Measurements from ENCODE around the gene ISG15.
A peak's percentile ranks its signal among the peaks of the same experiment; 100 is the strongest.
"Not testable (repeated sequence)": the region's sequence is repeated elsewhere in the genome, so short reads cannot be mapped to it uniquely, and the experiment has no call there.

ISG15 gene

DNA sequence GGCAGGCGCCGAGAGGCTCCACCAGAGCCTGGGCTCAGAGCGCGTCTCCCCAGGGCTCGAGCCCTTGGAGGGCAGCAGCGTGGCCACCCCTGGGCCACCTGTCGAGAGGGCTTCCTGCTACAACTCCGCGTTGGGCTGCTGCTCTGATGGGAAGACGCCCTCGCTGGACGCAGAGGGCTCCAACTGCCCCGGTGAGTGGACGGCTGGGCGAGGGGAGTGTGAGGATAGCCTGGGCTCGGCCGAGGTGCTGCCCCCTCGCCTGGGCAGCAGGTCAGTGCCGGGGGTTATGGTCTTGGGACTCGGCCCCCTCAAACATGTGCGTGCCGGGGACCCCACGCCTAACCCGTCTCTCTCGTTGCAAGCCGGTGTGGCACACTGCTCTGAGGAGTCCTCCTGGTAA lies 33.5 kb downstream of the ISG15 start:
- DNase-seq (ENCODE audit: low spot score) = no peak

DNA sequence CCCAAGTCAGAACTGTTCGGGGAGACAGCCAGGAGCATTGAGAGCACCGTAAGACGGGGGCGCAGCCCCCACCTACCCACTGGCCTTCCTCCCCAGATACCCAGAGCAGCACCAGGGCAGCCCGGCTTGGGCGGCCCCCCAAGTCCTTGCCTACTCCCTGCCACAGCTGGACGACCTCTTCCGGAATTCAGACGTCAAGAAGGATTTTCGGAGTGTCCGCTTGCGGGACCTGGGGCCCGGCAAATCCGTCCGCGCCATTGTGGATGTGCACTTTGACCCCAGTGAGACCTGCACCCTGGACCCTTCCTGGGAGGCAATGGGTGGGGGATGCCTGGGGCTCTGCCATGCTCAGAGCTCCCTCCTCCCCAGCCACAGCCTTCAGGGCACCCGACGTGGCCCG lies 34.1 kb downstream of the ISG15 start:
- DNase-seq (ENCODE audit: low spot score) = no peak

DNA sequence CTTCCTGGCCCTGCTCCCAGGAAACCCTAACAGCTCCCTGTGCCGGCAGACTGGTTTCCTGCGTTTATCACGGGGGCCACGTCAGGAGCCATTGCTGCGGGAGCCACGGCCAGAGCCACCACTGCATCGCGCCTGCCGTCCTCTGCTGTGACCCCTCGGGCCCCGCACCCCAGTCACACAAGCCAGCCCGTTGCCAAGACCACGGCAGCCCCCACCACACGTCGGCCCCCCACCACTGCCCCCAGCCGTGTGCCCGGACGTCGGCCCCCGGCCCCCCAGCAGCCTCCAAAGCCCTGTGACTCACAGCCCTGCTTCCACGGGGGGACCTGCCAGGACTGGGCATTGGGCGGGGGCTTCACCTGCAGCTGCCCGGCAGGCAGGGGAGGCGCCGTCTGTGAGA lies 34.7 kb downstream of the ISG15 start:
- DNase-seq (ENCODE audit: low spot score) = no peak

DNA sequence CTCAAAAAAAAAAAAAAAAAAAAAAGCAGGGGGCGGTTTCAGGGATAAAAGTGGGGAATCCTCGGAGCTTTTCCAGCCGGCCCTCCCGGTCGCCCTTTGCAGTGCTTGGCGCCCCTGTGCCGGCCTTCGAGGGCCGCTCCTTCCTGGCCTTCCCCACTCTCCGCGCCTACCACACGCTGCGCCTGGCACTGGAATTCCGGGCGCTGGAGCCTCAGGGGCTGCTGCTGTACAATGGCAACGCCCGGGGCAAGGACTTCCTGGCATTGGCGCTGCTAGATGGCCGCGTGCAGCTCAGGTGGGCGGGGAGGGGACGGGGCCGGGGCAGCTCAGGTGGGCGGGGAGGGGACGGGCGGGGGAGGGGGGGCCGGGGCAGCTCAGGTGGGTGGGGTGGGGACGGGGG lies 35.5 kb downstream of the ISG15 start:
- no peak for DNase-seq (ENCODE audit: low spot score)

DNA sequence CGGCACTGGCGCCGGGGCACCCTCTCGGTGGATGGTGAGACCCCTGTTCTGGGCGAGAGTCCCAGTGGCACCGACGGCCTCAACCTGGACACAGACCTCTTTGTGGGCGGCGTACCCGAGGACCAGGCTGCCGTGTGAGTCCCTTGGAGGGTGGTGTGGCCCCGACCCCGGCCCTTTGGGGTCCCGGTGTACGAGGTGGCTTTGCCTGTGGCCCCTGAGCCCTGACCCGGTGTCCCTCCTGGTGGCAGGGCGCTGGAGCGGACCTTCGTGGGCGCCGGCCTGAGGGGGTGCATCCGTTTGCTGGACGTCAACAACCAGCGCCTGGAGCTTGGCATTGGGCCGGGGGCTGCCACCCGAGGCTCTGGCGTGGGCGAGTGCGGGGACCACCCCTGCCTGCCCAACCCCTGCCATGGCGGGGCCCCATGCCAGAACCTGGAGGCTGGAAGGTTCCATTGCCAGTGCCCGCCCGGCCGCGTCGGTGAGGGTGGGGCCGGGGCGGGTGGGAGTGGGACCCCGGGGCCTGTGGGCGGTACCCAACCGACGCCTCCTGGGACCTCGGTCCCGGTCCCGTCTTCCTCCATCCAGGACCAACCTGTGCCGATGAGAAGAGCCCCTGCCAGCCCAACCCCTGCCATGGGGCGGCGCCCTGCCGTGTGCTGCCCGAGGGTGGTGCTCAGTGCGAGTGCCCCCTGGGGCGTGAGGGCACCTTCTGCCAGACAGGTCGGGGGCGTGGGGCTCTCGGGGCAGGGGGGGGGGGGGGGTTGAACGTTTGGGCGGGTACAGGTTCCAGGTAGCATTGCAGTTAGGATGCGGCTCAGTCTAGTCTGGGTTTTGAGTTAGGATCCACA lies 36.2 kb downstream of the ISG15 start:
- no peak for DNase-seq (ENCODE audit: low spot score)

DNA sequence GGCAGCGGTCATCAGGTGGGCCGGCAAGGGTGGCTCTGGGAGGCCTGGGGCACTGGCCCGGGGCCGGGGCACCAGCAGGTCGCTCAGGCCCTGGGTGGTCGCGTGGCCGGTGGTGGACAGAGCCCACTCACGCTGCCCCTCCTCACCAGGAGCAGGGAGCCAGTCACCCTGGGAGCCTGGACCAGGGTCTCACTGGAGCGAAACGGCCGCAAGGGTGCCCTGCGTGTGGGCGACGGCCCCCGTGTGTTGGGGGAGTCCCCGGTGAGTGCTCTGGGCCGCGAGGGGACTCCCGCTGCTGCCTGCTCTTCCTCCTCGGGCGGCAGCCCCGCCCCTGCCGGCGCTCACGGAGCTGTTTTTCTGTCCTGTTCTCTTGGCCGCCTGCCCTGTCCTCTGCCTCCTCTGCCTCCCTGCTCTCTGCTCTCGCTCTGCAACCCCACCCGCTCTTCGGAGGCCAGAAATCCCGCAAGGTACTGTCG lies 37.3 kb downstream of the ISG15 start:
- DNase-seq (ENCODE audit: low spot score) = no peak

DNA sequence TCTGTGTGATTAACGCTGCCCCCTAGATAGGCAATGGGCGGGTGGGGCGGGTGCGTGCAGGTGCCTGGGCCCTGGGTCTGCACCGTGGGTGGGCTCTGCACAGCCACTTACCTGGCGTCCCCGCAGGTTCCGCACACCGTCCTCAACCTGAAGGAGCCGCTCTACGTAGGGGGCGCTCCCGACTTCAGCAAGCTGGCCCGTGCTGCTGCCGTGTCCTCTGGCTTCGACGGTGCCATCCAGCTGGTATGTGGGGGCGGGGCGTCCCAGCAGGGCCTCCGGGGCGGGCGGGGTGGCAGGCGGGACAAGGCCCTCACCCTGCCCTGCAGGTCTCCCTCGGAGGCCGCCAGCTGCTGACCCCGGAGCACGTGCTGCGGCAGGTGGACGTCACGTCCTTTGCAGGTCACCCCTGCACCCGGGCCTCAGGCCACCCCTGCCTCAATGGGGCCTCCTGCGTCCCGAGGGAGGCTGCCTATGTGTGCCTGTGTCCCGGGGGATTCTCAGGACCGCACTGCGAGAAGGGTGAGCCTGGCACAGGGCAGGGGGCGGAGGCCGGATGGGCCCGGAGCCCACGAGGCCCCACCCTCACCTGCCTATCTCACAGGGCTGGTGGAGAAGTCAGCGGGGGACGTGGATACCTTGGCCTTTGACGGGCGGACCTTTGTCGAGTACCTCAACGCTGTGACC lies 38.0 kb downstream of the ISG15 start:
- no peak for DNase-seq (ENCODE audit: low spot score)

DNA sequence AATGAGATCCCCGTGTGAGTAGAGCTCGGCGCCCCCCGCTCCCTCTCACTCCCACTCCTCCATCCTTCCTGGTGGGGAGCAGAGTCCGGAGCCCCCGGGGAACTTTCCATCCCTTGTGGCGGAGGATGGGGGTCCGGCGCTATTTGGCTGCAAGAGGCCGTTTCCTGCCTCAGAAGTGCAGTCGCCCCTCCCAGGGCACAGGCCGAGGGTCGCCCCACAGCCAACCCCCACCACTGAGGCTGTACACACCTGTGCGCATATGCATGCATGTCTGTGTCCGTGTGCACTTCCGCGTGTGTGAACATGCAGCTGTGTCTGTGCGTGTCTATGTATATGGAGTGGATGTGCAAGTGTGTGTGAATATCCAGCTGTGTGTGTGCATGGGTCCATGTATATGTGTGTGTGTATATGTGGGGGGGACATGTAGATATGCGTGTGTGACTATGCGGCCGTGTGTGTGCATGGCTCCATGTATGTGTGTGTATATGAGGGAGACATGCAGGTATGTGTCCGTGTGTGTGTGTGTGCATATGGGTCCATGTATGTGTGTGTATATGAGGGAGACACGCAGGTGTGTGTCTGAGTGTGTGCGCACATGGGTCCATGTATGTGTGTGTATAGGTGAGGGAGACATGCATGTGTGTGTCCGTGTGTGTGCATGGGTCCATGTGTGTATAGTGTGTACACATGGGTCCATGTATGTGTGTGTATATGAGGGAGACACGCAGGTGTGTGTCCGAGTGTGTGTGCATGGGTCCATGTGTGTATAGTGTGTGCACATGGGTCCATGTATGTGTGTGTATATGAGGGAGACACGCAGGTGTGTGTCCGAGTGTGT lies 38.9 kb downstream of the ISG15 start:
- no peak for DNase-seq (ENCODE audit: low spot score)

DNA sequence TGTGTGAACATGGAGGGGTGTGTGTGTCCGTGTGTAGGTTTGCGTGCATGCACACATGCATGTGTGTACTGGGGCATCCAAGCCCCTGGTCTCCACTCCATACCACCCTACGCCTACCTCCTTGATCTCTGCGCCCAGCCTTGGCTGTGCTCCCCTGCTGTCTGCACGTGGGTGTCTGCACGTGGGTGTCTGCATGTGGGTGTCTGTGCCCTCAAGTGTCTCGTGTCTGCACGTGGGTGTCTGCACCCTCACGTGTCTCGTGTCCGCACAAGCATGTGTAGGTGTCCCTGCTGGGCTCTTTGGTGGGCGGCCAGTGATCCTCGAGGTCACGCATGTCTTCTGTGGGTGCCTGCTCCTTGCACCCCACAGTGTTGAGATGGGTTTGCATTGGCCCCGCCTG lies 39.7 kb downstream of the ISG15 start:
- DNase-seq (ENCODE audit: low spot score) = no peak

DNA sequence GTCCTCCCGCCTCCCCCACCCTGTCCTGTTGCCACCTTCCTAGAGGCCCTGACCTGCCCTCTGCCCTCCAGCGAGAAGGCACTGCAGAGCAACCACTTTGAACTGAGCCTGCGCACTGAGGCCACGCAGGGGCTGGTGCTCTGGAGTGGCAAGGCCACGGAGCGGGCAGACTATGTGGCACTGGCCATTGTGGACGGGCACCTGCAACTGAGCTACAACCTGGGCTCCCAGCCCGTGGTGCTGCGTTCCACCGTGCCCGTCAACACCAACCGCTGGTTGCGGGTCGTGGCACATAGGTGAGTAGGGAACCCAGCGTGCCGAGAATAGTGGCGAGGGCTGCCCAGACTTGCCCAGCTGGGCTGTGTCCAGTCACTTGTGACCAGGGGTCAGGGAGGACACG lies 40.4 kb downstream of the ISG15 start:
- DNase-seq (ENCODE audit: low spot score) = no peak

DNA sequence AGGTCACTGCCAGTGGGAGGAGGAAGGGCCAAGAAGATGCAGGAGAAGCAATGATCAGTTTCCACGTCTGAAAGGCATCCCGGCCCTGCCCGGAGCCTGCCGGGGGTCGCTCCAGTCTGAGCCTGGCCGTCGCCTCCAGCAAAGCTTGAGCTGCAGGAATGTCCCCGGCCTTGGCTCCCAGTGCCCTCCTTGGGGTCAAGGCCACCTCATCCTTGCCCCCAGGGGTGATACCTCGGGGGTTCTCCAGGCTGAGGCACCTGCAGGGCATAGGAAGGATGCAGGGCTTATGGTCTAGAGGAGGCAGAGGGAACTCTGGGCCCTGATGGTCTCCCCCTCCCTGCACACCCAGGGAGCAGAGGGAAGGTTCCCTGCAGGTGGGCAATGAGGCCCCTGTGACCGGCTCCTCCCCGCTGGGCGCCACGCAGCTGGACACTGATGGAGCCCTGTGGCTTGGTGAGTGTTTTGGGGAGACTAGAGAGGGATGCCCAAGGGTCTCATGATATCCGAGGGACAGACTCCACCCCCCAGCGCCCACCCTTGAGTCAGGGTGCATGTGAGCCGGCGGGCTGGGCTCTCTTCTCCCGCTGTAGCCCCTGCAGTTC lies 40.9 kb downstream of the ISG15 start:
- DNase-seq (ENCODE audit: low spot score) = no peak

DNA sequence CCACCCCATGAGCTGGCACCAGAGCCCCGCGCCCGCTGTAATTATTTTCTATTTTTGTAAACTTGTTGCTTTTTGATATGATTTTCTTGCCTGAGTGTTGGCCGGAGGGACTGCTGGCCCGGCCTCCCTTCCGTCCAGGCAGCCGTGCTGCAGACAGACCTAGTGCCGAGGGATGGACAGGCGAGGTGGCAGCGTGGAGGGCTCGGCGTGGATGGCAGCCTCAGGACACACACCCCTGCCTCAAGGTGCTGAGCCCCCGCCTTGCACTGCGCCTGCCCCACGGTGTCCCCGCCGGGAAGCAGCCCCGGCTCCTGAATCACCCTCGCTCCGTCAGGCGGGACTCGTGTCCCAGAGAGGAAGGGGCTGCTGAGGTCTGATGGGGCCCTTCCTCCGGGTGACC lies 41.7 kb downstream of the ISG15 start:
- no peak for DNase-seq (ENCODE audit: low spot score)

DNA sequence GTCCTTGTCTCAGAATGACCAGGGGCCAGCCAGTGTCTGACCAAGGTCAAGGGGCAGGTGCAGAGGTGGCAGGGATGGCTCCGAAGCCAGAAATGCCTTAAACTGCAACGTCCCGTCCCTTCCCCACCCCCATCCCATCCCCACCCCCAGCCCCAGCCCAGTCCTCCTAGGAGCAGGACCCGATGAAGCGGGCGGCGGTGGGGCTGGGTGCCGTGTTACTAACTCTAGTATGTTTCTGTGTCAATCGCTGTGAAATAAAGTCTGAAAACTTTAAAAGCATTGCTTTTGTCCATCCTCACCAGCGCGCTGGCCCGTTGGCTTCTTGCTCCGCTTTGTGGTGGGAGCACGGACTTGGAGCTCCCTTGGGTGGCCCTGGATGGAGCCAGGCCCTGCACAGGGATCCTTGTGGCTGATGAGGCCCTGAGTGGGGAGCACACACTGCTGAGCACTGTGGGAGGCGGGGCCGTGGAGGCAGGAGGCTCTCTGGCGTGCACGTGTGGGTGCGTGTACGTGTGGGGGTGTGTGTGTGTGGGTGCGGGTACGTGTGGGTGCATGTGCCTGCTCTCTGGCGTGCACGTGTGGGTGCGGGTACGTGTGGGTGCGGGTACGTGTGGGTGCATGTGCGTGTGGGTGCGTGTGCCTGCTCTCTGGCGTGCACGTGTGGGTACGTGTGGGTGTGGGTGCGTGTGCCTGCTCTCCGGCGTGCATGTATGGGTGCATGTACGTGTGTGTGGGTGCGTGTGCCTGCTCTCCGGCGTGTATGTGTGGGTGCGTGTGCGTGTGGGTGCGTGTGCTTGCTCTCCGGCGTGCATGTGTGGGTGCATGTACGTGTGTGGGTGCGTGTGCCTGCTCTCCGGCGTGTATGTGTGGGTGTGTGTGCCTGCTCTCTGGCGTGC lies 42.8 kb downstream of the ISG15 start:
- no peak for DNase-seq (ENCODE audit: low spot score)

DNA sequence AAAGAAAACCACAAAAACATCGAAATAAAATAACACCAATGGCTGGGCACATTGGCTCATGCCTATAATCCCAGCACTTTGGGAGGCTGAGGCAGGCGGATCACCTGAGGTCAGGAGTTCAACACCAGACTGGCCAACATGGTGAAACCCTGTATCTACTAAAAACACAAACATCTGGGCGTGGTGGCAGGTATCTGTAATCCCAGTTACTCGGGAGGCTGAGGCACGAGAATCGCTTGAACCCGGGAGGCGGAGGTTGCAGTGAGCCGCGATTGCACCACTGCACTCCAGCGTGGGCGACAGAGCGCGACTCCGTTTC lies 44.4 kb downstream of the ISG15 start:
- DNase-seq (ENCODE audit: low spot score) = not testable (repeated sequence)

DNA sequence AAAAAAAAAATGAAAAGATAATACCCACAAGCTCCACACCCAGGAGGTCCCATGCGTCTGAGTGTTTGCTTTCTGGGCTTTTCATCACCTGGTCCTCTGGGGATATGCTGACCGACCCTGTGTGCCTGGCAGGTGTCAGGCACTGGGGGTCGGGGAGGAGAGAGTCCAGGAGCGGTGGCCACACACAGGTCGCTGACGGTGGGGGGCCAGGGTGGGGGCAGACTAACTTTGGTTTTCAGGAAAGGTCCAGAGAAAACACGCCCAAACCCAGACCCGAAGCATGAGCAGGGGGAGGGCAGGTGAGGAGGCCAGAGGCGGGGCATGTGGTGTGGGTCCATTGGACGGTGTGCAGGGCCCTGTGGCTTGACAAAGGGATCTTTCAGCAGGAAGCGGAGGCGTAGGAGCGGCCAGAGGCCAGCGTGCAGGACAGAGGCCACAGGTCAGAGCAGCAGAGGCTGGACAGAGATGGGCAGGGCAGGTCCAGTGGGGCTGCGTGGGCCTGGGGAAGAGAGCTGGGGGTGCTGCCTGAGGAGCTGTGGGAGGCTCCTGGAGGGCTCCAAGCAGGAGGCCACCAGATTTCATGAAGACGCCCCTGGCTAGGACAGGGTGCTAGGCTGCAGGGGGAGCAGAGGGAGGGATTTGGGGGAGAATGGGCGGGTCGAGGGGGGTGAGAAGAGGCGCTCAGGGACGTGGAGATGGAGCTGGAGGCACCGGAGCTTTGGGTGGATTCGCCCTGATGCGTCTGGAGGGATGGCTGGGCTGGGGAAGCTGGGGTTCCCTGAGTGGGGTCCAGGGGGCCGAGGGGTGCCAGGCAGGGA lies 45.0 kb downstream of the ISG15 start:
- DNase-seq (ENCODE audit: low spot score) = no peak

DNA sequence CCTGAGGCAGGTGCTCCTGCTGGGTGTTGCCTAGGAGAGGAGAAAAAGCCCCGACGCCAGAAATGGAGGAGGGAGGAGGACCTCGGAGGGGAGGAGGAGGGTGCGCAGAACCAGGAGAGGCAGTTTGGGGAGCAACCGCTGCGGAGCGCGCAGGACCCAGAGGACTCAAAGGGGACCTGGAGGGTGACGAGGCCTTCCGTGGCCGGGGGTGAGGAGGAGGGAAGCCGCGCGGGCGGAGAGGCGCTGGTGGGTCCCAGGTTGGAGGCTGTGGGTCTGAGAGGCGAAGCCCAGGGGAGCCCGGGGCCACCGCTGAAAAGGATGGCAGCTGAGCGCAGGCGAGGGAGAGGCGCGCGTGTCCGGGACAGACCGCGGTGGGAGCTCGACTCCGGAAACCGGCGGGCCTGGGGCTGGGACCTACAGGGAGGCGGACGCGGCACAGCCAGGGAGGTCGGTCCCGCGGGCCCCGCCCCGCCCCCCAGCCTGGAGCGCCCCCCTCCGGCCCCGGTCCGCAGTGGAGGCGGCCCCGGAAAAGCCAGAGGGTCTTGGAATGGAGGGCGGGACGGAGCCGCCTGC lies 45.7 kb downstream of the ISG15 start:
- DNase-seq (ENCODE audit: low spot score) = no peak

DNA sequence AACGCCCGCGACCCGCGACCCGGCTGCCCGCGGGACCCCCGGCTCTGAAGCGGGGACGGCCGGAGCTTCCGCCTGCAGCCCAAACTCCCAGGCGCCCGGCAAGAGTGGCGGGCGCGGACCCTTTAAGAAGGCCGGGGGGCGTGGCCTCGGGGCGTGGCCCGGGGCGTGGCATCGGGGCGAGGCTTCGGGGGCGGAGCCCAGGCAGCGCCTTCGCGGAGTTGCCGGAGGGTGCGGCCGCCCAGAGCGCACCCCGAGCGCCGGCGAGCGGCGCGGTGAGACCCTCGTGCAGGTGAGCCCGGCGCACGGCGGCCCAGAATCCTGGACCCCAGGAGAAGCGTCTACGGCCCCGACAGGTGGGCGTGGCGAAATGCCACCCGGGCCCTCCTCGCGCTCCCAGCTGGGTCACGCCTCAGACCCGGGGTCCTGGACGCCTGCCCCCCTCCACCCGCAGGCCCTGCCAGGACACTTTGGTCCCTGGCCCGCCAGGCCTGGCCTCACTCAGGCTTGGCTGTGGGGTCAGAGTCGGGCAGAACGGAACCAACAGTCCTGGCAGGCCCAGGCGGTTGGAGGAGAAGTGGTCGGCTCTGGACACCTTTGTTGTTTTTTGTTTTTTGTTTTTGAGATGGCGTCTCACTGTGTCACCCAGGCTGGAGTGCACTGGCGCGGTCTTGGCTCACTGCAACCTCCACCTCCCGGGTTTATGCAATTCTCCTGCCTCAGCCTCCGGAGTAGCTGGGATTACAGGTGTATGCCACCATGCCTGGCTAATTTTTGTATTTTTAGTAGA lies 46.4 kb downstream of the ISG15 start:
- peak; percentile 71 for DNase-seq (ENCODE audit: low spot score)

DNA sequence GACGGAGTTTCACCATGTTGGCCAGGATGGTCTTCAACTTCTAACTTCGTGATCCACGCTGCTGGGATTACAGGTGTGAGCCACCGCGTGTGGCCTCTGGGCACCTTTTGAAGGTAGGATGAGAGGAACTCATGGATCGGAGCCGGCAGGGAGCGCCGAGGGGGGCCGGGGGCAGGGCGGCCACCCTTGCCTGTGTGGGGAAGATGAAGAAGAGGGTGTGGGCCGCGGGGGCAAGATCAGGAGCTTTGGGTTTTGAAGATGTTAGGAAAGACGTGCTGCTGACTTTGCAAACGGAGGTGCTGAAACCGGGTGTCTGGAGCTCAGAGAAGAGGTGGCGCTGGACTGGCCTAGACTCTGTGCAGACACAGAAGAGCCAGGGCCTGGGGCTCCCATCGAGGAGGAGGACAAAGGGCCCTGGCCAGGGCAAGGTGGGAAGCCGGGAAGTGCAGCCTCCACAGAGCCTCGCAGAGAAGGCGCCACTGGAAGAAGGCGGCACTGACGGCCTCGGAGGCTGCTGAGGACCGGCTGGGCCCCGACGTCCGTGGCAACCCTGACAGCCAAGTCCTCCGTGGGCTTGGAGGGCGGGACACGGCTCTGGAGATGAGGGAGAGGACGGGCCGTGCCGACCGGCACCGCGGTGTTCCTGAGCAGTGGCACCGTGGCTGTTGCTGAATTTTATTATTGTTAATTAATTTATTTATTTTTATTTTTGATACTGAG lies 47.1 kb downstream of the ISG15 start:
- DNase-seq (ENCODE audit: low spot score) = no peak
